ENCODE data around the gene RGS12. TPM values are rescaled to one million over a fixed set of nuclear protein-coding genes. Genes with fewer than 3 reads are reported as not detected.

The RGS12 gene
- total and polyA plus RNA-seq, 2 of the 13 experiments (the other 11 are each of a cell fraction or from before 2014, with no cell fraction given), result 21.0 to 27.7 TPM

DNA sequence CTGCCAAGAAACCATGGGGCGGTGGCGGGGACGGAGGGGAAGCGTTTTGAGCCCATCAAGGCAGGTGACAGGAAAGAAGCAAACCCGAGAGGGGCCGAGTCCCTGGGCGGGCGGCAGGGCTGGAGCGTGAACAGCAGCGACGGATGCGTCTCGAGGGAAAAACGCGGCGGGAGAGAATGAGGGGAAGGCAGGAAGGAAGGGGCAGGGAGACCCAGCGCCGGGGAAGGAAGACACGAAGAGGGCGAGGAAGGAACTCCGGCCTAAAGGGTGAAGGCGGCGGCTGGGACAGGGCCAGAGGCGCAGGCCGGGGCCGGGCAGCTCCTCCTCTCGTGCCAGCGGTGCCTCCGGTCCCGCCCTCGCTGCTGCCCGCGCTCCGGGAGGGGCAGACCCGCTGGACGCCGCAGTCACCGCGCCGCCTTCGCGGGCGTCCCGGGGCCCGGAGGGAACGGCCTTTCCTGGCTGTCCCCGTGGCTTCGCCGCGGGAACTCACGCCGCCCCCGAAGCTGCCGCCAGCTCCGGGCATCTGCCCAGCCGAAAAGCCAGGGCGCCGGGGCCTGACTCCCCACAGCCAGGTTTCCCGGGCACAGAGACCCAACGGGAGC, 751 bp upstream of the RGS12 start (continued):
- TF ChIP-seq, protein P1, sequence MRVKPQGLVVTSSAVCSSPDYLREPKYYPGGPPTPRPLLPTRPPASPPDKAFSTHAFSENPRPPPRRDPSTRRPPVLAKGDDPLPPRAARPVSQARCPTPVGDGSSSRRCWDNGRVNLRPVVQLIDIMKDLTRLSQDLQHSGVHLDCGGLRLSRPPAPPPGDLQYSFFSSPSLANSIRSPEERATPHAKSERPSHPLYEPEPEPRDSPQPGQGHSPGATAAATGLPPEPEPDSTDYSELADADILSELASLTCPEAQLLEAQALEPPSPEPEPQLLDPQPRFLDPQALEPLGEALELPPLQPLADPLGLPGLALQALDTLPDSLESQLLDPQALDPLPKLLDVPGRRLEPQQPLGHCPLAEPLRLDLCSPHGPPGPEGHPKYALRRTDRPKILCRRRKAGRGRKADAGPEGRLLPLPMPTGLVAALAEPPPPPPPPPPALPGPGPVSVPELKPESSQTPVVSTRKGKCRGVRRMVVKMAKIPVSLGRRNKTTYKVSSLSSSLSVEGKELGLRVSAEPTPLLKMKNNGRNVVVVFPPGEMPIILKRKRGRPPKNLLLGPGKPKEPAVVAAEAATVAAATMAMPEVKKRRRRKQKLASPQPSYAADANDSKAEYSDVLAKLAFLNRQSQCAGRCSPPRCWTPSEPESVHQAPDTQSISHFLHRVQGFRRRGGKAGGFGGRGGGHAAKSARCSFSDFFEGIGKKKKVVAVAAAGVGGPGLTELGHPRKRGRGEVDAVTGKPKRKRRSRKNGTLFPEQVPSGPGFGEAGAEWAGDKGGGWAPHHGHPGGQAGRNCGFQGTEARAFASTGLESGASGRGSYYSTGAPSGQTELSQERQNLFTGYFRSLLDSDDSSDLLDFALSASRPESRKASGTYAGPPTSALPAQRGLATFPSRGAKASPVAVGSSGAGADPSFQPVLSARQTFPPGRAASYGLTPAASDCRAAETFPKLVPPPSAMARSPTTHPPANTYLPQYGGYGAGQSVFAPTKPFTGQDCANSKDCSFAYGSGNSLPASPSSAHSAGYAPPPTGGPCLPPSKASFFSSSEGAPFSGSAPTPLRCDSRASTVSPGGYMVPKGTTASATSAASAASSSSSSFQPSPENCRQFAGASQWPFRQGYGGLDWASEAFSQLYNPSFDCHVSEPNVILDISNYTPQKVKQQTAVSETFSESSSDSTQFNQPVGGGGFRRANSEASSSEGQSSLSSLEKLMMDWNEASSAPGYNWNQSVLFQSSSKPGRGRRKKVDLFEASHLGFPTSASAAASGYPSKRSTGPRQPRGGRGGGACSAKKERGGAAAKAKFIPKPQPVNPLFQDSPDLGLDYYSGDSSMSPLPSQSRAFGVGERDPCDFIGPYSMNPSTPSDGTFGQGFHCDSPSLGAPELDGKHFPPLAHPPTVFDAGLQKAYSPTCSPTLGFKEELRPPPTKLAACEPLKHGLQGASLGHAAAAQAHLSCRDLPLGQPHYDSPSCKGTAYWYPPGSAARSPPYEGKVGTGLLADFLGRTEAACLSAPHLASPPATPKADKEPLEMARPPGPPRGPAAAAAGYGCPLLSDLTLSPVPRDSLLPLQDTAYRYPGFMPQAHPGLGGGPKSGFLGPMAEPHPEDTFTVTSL (CRISPR knock-in tag; IDR thresholded peaks at IDR 0.05; ENCODE audit: borderline replicate concordance), result no peak
- TF ChIP-seq BHLHE40 (IDR thresholded peaks at IDR 0.05; ENCODE audit: low read length), result no peak
- no peak for TF ChIP-seq NFE2L1 (CRISPR knock-in tag; IDR thresholded peaks at IDR 0.05; ENCODE audit: borderline replicate concordance)
- no peak for TF ChIP-seq MED1 (CRISPR knock-in tag; IDR thresholded peaks at IDR 0.05)
- peak; percentile 7 for TF ChIP-seq SRSF1 (optimal IDR thresholded peaks at IDR 0.05; ENCODE audit: low read depth, low read length)
- TF ChIP-seq, protein P2, sequence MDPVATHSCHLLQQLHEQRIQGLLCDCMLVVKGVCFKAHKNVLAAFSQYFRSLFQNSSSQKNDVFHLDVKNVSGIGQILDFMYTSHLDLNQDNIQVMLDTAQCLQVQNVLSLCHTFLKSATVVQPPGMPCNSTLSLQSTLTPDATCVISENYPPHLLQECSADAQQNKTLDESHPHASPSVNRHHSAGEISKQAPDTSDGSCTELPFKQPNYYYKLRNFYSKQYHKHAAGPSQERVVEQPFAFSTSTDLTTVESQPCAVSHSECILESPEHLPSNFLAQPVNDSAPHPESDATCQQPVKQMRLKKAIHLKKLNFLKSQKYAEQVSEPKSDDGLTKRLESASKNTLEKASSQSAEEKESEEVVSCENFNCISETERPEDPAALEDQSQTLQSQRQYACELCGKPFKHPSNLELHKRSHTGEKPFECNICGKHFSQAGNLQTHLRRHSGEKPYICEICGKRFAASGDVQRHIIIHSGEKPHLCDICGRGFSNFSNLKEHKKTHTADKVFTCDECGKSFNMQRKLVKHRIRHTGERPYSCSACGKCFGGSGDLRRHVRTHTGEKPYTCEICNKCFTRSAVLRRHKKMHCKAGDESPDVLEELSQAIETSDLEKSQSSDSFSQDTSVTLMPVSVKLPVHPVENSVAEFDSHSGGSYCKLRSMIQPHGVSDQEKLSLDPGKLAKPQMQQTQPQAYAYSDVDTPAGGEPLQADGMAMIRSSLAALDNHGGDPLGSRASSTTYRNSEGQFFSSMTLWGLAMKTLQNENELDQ (CRISPR knock-in tag; IDR thresholded peaks at IDR 0.05; ENCODE audit: borderline replicate concordance), result no peak
- no peak for TF ChIP-seq ZNF335 (CRISPR knock-in tag; IDR thresholded peaks at IDR 0.05)
- TF ChIP-seq, protein P3, sequence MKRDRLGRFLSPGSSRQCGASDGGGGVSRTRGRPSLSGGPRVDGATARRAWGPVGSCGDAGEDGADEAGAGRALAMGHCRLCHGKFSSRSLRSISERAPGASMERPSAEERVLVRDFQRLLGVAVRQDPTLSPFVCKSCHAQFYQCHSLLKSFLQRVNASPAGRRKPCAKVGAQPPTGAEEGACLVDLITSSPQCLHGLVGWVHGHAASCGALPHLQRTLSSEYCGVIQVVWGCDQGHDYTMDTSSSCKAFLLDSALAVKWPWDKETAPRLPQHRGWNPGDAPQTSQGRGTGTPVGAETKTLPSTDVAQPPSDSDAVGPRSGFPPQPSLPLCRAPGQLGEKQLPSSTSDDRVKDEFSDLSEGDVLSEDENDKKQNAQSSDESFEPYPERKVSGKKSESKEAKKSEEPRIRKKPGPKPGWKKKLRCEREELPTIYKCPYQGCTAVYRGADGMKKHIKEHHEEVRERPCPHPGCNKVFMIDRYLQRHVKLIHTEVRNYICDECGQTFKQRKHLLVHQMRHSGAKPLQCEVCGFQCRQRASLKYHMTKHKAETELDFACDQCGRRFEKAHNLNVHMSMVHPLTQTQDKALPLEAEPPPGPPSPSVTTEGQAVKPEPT (CRISPR knock-in tag; IDR thresholded peaks at IDR 0.05; ENCODE audit: low read depth), result peak; percentile 27; the same call in 1 of the 2 replicates
- 0 out of 2 replicates have a peak, but pooled peaks have one; percentile 73 for TF ChIP-seq ZNF510 (CRISPR knock-in tag; IDR thresholded peaks at IDR 0.05; ENCODE audit: low read depth)
- TF ChIP-seq ZNF124 (CRISPR knock-in tag; IDR thresholded peaks at IDR 0.05), result 0 out of 2 replicates have a peak, but pooled peaks have one; percentile 6
- TF ChIP-seq FOXK1 (CRISPR knock-in tag; IDR thresholded peaks at IDR 0.05; ENCODE audit: borderline replicate concordance, low read depth), result no peak
- TF ChIP-seq, protein P4, sequence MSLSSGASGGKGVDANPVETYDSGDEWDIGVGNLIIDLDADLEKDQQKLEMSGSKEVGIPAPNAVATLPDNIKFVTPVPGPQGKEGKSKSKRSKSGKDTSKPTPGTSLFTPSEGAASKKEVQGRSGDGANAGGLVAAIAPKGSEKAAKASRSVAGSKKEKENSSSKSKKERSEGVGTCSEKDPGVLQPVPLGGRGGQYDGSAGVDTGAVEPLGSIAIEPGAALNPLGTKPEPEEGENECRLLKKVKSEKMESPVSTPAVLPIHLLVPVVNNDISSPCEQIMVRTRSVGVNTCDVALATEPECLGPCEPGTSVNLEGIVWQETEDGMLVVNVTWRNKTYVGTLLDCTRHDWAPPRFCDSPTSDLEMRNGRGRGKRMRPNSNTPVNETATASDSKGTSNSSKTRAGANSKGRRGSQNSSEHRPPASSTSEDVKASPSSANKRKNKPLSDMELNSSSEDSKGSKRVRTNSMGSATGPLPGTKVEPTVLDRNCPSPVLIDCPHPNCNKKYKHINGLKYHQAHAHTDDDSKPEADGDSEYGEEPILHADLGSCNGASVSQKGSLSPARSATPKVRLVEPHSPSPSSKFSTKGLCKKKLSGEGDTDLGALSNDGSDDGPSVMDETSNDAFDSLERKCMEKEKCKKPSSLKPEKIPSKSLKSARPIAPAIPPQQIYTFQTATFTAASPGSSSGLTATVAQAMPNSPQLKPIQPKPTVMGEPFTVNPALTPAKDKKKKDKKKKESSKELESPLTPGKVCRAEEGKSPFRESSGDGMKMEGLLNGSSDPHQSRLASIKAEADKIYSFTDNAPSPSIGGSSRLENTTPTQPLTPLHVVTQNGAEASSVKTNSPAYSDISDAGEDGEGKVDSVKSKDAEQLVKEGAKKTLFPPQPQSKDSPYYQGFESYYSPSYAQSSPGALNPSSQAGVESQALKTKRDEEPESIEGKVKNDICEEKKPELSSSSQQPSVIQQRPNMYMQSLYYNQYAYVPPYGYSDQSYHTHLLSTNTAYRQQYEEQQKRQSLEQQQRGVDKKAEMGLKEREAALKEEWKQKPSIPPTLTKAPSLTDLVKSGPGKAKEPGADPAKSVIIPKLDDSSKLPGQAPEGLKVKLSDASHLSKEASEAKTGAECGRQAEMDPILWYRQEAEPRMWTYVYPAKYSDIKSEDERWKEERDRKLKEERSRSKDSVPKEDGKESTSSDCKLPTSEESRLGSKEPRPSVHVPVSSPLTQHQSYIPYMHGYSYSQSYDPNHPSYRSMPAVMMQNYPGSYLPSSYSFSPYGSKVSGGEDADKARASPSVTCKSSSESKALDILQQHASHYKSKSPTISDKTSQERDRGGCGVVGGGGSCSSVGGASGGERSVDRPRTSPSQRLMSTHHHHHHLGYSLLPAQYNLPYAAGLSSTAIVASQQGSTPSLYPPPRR (CRISPR knock-in tag; IDR thresholded peaks at IDR 0.05; ENCODE audit: borderline replicate concordance), result 0 out of 2 replicates have a peak, but pooled peaks have one; percentile 18
- TF ChIP-seq MBNL3 (CRISPR knock-in tag; conservative IDR thresholded peaks at IDR 0.05), result no peak

Measured in HepG2 (cell line).